Osteoblast (primary cell): ENCODE results near the gene MR1. TPM values are rescaled to one million over a fixed set of nuclear protein-coding genes. Genes with fewer than 3 reads are reported as not detected.

ENCODE experiments used
- DNase-seq: peaks from one replicate; pipeline ENCODE4 v3.0.0; 2011; ENCODE audit warnings: low spot score, mixed read lengths; ENCODE audit not compliant: insufficient read length; ENCODE audit errors: missing footprints
- H2AFZ ChIP-seq: 2 replicates; pipeline ENCODE4 v1.6.0; 2011; ENCODE audit warnings: mild to moderate bottlenecking, low read length
- H3K27ac ChIP-seq: 2 replicates; pipeline ENCODE4 v1.5.1; 2011; ENCODE audit warnings: mild to moderate bottlenecking, low read depth, low read length, moderate library complexity
- H3K27me3 ChIP-seq: 2 replicates; pipeline ENCODE4 v1.6.0; 2012; ENCODE audit warnings: mild to moderate bottlenecking, control low read depth, inconsistent platforms, low read length, moderate library complexity; ENCODE audit not compliant: insufficient read depth
- H3K36me3 ChIP-seq: 2 replicates; pipeline ENCODE4 v1.5.1; 2011; ENCODE audit warnings: mild to moderate bottlenecking, low read length, control low read depth, moderate library complexity; ENCODE audit not compliant: insufficient read depth
- H3K4me1 ChIP-seq: 2 replicates; pipeline ENCODE4 v1.5.1; 2011; ENCODE audit warnings: mild to moderate bottlenecking, low read length, control low read depth, moderate library complexity; ENCODE audit not compliant: insufficient read depth
- H3K4me2 ChIP-seq: 2 replicates; pipeline ENCODE4 v1.6.0; 2011; ENCODE audit warnings: mild to moderate bottlenecking, low read length; ENCODE audit not compliant: insufficient read depth
- H3K4me3 ChIP-seq: fragments of 200-600 bp; sonication (generic); 3 replicates; pipeline ENCODE4 v1.5.1; 2012; ENCODE audit warnings: mild to moderate bottlenecking, low read length, inconsistent platforms; ENCODE audit not compliant: insufficient read depth
- H3K79me2 ChIP-seq: 2 replicates; pipeline ENCODE4 v1.6.0; 2012; ENCODE audit warnings: mild to moderate bottlenecking, low read length, control low read depth, inconsistent platforms; ENCODE audit not compliant: insufficient read depth
- H3K9me3 ChIP-seq: 2 replicates; pipeline ENCODE4 v1.5.1; 2011; ENCODE audit warnings: low read depth, low read length, control low read depth
- H4K20me1 ChIP-seq: 2 replicates; pipeline ENCODE4 v1.6.0; 2012; ENCODE audit warnings: mild to moderate bottlenecking, low read length, control low read depth; ENCODE audit not compliant: insufficient read depth
- CTCF ChIP-seq: IDR thresholded peaks from 2 replicates; pipeline ENCODE4 v1.5.1; 2011; ENCODE audit warnings: mild to moderate bottlenecking, low read depth, low read length, moderate library complexity; ENCODE audit errors: extremely low read depth
- total RNA-seq: library from RNA; depleted of rRNA; stranded (reverse); fragments of >200 nt; gene quantifications from 2 replicates; pipeline ENCODE4 v1.2.3, GENCODE V29; 2012

The MR1 gene
- total RNA-seq, 1 donor, result 29.3 TPM

- Histone ChIP-seq H3K79me2 (peaks cover 34% of the 10 kb centered on the region), H3K4me3 (peak overlapping the region; percentile 95), H3K4me1 (peaks cover 27% of the 10 kb centered on the region), H3K36me3 (no peaks in the 10 kb centered on the region), H3K27me3 (no peaks in the 10 kb centered on the region), H4K20me1 (peaks cover 23% of the 10 kb centered on the region), H3K9me3 (no peaks in the 10 kb centered on the region), H2AFZ (peak overlapping the region; percentile 44), H3K27ac (no peak overlapping the region), H3K4me2 (peak overlapping the region; percentile 95)
- no peak for DNase-seq
- TF ChIP-seq CTCF, result no peak
These were observed 10.3 kb upstream of the MR1 start for GRCh38 chr1:181023265-181024057.

- no peak overlapping the region for H2AFZ ChIP-seq
- no peaks in the 10 kb centered on the region for H4K20me1 ChIP-seq
- H3K27ac ChIP-seq, result no peak overlapping the region
- no peak for DNase-seq
- peak overlapping the region; percentile 24 for H3K4me2 ChIP-seq
- TF ChIP-seq CTCF, result no peak
- peaks cover 10% of the 10 kb centered on the region for H3K4me1 ChIP-seq
- H3K27me3 ChIP-seq, result no peaks in the 10 kb centered on the region
- H3K9me3 ChIP-seq, result no peaks in the 10 kb centered on the region
- no peaks in the 10 kb centered on the region for H3K36me3 ChIP-seq
- H3K4me3 ChIP-seq, result no peak overlapping the region
- no peaks in the 10 kb centered on the region for H3K79me2 ChIP-seq
These were observed 5.6 kb upstream of the MR1 start for GRCh38 chr1:181028196-181028595.

GRCh38 chr1:181028615-181029014 lies 5.2 kb upstream of the MR1 start:
- Histone ChIP-seq H3K27me3 (no peaks in the 10 kb centered on the region), H3K4me1 (peaks cover 13% of the 10 kb centered on the region), H3K9me3 (no peaks in the 10 kb centered on the region), H3K27ac (no peak overlapping the region), H3K79me2 (no peaks in the 10 kb centered on the region), H3K4me3 (no peak overlapping the region), H3K4me2 (no peak overlapping the region), H4K20me1 (no peaks in the 10 kb centered on the region), H3K36me3 (no peaks in the 10 kb centered on the region), H2AFZ (no peak overlapping the region)
- TF ChIP-seq CTCF, result no peak
- DNase-seq, result no peak

GRCh38 chr1:181032535-181032934 lies 1.2 kb upstream of the MR1 start:
- TF ChIP-seq CTCF, result no peak
- Histone ChIP-seq H2AFZ (peak overlapping the region; percentile 94), H3K4me1 (peaks cover 19% of the 10 kb centered on the region), H3K4me2 (no peak overlapping the region), H3K9me3 (no peaks in the 10 kb centered on the region), H3K27ac (peak overlapping the region; percentile 87), H3K4me3 (no peak overlapping the region), H3K27me3 (no peaks in the 10 kb centered on the region), H4K20me1 (no peaks in the 10 kb centered on the region), H3K36me3 (no peaks in the 10 kb centered on the region), H3K79me2 (peaks cover 16% of the 10 kb centered on the region)
- DNase-seq, result no peak
